LNCaP clone FGC (cell line): ENCODE data around the gene NPC2.
A peak's percentile ranks its signal among the peaks of the same experiment; 100 is the strongest.

Experiments
- DNase-seq: peaks from one replicate; pipeline ENCODE4 v3.0.0-alpha.2; 2011; ENCODE audit warnings: low read depth
- H3K4me3 ChIP-seq: 2 replicates; pipeline ENCODE4 v1.5.1; 2011; ENCODE audit warnings: mild to moderate bottlenecking, low read depth, low read length, control low read depth
- CTCF ChIP-seq: IDR thresholded peaks from 2 replicates; pipeline ENCODE4 v1.5.1; 2012; ENCODE audit warnings: mild to moderate bottlenecking; ENCODE audit not compliant: control insufficient read depth, insufficient read depth; ENCODE audit errors: extremely low read depth

NPC2 gene

GRCh38 chr14:74482571-74482970 lies 10.5 kb downstream of the NPC2 start:
- no peak overlapping the region for H3K4me3 ChIP-seq
- TF ChIP-seq CTCF, result no peak
- no peak for DNase-seq

GRCh38 chr14:74480046-74480445 lies 13.1 kb downstream of the NPC2 start:
- no peak for TF ChIP-seq CTCF
- H3K4me3 ChIP-seq, result no peak overlapping the region
- DNase-seq, result no peak

- no peak overlapping the region for H3K4me3 ChIP-seq
- DNase-seq, result no peak
- peak; percentile 81 for TF ChIP-seq CTCF
These were observed 14.0 kb downstream of the NPC2 start for GRCh38 chr14:74478996-74479635.

GRCh38 chr14:74476607-74477006 lies 16.5 kb downstream of the NPC2 start:
- no peak for DNase-seq
- no peak for TF ChIP-seq CTCF
- no peak overlapping the region for H3K4me3 ChIP-seq

GRCh38 chr14:74476107-74476506 lies 17.0 kb downstream of the NPC2 start:
- TF ChIP-seq CTCF, result no peak
- H3K4me3 ChIP-seq, result no peak overlapping the region
- DNase-seq, result no peak

GRCh38 chr14:74475678-74476077 lies 17.4 kb downstream of the NPC2 start:
- TF ChIP-seq CTCF, result no peak
- DNase-seq, result no peak
- H3K4me3 ChIP-seq, result no peak overlapping the region

GRCh38 chr14:74474376-74474775 lies 18.7 kb downstream of the NPC2 start:
- TF ChIP-seq CTCF, result no peak
- no peak for DNase-seq
- no peak overlapping the region for H3K4me3 ChIP-seq
